ENCODE data around the gene CNTN6.
"Not testable (repeated sequence)": the region's sequence is repeated elsewhere in the genome, so short reads cannot be mapped to it uniquely, and the experiment has no call there.

The CNTN6 gene

DNA sequence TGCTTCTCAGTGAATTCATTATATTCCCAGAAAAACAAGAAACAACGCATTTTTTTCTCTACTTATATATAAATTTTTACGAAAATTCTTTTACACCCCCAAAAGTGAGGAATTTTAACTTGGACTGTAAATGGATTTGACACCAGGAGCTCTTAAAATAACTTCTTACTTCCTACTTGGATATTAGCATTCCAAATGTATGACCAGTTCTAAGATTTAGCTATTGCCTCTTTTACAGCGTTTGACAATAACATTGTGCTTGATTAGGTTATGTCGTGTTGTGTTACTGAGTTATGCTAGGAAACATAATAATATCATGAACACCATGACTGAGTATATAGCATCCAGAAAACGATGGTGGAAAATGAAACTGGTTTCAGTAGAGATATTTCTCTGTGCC, 177.0 kb downstream of the CNTN6 start:
- DNase-seq (ENCODE audit: low read depth, low spot score), result no peak
- no peak overlapping the region for H3K27ac ChIP-seq

DNA sequence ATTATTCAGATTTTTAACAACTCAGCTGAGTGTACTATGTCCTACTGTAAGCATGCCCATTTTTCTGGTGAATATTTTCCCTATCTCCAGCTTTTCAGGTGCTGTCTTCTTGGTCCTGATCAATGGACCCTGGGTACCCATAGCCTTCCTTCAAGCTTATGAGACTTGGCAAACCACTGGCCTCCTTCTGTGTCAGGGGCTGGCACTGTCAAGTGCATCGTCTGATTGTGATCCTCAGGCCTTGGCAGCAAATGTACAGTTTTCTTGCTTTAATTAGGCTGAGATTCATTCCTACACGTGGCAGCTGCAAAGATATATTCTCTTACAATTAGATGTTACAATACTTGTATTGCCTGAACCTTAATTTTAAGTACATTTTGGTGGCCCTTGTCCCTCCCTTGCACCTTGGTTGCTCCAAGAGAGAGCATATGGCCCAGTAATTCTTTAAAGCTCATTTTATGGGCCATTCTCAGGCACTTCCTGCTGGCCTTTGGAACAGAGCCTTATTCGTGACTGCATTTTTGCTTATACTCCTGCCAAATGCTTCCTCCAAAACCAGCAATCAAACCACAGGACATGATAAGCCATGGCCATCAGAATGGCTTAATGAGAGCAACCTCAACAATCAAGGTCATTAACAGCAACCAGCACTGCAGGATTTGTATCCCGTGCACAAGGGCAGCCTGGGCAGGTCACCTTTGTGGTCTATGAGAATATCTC, 179.9 kb downstream of the CNTN6 start:
- DNase-seq (ENCODE audit: low read depth, low spot score), result no peak
- H3K27ac ChIP-seq, result no peak overlapping the region

DNA sequence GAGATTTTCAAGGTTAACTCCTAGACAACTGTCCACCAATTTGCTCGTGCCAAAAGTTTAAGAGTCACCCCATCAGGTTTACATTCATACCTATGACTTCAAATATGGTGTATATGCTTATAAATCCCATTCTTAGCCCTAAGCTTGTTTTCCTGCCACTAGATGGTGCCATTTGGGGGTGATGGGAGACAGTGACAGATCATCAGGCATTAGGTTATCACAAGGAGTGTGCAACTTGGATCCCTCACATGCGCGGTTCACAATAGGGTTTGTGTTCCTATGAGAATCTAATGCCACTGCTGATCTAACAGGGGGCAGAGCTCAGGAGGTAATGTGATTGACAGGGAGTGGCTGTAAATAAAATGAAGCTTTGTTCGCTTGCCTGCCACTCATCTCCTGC, 182.7 kb downstream of the CNTN6 start:
- no peak overlapping the region for H3K27ac ChIP-seq
- no peak for DNase-seq (ENCODE audit: low read depth, low spot score)

DNA sequence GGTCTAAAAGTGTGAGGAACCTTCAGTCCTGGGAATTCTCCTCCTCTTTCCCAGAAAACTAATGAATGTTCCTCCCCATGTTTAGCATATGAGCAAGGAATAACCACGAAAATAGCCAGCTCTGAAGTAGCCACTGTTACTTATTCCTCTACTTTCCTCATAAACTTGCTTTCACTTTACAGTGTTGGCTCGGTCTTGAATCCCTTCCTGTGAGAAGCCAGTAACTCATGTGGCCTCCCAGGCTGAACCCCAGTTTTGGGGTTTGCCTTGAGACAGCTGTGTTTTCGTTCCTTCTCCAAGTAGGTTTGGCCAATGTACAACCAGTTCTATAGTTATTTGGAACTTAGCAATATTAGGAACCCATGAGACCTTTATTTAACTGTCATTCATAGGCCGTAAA, 195.0 kb downstream of the CNTN6 start:
- no peak for DNase-seq (ENCODE audit: low read depth, low spot score)
- H3K27ac ChIP-seq, result no peak overlapping the region

DNA sequence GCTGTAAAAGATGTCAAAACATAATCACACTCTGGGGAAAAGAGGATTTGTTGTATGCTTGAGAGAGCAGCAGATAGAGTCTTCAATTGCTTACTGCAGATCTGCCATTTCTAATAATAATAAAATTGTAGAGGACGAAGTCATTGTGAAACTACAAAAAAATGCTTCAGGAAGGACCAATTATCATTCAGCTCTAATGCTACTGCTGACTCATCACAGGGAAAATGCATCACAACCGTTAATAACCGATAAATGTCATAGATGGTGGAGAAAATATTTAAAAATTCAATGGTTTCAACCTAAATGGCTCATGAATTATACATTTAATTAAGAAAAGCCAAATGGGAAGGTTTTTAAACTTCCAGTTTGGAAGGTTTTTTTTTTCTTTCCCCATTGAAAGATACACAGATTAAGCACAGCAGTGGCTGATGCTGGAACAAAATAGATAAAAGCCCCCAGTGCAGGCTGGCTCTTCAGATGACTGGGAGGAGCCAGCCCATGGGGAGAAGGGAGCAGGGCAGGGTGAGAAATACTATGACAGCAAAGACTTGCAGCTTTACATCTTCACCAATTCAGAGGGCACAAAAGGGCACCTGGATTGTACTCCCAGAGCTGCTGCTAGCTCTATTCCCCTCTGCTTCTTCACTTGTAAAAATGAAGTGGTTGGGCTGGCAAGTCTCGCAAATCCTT, 196.1 kb downstream of the CNTN6 start:
- no peak for DNase-seq (ENCODE audit: low read depth, low spot score)
- no peak overlapping the region for H3K27ac ChIP-seq

DNA sequence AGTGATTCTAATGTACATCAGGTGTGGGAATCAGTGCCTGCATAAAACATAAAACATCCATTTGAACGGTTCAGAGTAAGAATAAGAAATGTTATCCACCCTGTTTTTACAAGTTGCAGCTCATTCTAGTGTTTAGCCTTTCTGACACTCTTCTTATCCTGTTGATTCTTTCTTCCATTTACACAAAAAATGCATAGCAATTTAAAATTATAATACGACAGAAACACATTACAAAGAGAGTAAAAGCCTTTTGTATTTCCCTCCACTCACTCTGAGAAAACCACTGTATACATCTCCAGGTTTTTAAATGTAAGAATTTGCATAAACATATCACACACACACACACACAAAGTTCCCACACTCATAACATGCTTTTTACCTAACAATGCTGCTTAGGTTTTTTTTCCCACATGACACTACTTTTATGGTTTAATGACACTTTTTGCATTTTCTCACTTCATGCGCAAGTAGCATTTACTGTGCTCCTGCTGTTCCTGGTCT, 199.8 kb downstream of the CNTN6 start:
- no peak overlapping the region for H3K27ac ChIP-seq
- DNase-seq (ENCODE audit: low read depth, low spot score), result no peak

DNA sequence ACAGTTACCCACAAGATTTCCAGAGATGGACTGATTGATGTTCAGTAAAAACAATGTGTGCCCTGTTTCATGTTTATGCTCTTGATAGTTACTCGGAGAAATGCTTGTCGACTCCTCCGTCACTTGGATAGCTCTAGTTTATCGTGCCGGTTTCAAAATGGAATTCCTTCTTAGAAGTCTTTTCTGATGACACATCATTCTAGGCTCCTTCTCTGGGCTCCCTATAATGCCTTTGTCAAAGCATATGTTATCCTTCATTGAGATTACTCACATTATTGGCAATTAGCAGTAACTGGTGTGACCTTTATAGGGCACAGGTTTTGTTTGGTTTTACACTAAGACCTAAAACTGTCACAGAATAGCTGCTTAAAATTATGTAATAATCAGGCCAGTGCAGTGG, 201.8 kb downstream of the CNTN6 start:
- DNase-seq (ENCODE audit: low read depth, low spot score), result no peak
- H3K27ac ChIP-seq, result no peak overlapping the region

DNA sequence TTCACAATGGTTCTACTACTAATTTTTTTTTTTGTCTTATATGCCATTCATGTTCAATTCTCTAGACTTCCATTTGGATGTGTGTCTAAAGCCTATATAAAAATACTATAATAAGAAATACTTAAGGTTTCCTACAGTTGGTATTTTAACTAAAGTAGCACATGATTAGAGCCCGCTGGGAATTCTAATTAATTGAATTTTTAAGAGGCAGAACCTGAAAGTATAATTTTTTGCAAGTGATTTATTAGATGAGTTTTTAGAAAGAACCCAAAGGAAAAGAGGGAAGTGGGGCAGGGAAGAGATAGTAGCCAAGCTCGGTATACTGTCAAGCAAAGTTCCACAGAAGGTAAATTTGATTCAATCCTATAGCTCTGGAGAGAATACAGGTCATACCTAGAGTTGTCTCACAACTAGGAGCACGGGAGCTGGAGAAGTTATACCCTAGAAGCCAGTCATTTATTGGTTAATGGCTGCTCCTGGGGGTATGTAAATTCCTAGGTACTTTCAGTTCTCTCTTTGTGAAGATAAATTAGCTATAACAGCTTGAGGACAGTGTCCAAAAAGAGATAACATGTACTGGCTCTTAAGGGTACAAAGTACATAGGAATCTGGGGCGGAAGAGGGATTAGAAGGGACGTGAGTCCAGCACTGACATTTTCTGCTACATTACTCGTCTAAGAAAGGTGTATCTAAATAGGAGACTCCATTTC, 225.6 kb downstream of the CNTN6 start:
- no peak for DNase-seq (ENCODE audit: low read depth, low spot score)
- H3K27ac ChIP-seq, result no peak overlapping the region

DNA sequence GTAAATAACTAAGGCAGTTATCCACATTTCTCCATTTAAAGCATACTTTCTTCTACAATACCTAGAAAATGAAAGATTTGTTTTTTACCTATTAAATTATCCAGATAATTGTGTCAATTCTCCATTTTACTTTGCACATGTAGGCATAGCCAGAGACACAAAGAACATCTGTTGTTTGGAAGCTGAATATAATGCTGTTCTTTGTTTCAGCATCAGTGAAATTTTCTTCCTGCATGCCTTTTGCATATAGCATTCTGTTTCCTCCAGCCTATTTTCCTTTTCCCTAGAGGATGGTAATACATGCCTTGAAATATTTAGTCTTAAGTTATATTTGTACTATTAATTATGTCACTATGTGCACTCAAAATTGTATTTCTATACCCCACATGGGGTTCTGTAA, 233.7 kb downstream of the CNTN6 start:
- no peak overlapping the region for H3K27ac ChIP-seq
- DNase-seq (ENCODE audit: low read depth, low spot score), result no peak

DNA sequence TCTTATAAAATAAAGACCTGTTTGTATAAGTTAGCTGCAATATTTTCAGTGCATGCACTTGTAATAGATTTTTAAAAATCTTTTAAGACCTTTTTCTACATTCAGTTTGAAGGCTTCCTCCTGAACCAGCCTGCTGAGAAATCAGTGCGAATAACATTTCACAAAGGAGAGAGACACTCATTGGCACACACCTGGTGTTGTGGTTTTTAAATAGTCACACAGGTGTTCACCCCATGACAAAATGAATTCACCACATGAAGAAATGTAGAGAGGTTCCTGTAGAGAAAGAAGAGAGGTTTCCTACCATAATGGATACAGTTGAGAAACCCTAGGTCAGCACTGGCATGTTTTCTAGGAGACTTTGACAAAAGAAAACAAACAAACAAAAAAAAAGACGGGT, 237.3 kb downstream of the CNTN6 start:
- DNase-seq (ENCODE audit: low read depth, low spot score), result no peak
- H3K27ac ChIP-seq, result no peak overlapping the region

DNA sequence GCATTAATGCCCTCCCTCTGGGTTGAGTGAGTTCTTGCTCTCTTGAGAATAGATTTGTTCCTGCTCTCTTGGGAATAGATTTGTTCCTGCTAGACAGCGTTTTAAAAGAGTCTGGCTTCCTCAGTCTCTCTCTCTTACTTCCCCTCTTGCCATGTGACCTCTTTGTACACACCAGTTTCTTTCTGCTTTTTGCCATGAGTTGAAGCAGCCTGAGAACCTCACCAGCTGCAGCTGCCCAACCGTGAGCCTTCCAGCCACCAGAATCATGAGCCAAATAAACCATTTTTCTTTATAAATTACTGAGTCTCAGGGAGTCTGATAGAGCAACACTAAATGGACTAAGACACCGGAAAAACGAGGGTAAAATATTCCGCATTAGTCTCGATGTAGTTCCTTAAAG, 253.6 kb downstream of the CNTN6 start:
- no peak overlapping the region for H3K27ac ChIP-seq
- DNase-seq (ENCODE audit: low read depth, low spot score), result no peak

DNA sequence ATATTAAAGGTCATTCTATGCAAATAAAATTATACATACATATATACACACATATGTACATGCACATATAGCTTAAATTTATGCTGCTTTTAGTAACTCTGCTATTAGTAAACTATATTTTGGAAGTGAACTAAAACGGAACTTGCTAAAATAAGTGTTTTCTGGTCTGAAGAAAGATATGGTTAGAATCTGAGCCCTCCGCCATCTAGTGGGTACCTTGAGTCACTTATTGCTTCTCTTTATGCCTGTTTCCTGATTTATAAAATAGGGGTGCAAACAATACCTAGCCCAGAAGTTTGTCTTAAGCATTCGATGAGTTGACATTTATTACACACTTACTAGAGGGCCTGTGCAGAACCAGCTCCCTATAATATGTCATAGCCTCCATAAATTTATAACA, 255.7 kb downstream of the CNTN6 start:
- no peak overlapping the region for H3K27ac ChIP-seq
- no peak for DNase-seq (ENCODE audit: low read depth, low spot score)

DNA sequence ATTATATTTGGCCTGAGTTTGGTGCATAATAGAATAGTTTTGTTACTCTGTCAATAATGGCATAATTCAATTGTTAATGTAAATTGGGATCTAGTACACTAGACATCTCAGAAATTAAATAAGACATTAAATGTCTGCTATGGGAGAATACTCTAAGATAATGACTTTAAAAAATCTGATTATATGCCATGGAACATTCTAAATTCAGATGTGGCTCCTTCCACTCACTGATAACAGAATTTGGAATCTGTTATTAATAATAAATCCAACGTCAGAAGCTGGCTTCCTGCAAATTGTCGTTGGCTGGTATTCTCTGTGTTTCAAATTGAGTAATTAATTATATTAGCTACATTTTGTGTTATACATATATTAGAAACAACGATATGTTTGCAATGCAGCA, 258.1 kb downstream of the CNTN6 start:
- no peak for DNase-seq (ENCODE audit: low read depth, low spot score)
- H3K27ac ChIP-seq, result no peak overlapping the region

DNA sequence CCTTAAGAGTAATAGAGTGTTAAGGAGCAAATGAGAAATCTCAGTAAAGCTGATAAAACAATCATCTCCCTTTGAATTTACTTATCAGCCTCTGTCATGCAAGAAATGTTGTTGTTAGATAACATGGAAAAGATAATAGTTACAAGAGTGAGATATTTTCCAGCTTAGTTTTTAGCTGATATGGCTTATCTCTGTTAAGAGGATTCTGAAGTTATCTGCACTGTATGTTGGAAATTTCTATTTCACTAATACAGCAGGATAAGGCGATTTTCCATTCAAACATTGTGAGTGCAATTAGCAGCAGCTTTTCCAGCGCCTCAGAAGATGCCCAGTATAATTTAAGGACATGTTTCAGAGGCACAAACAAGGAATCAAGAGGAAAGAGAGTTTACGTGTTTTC, 262.9 kb downstream of the CNTN6 start:
- no peak for DNase-seq (ENCODE audit: low read depth, low spot score)

DNA sequence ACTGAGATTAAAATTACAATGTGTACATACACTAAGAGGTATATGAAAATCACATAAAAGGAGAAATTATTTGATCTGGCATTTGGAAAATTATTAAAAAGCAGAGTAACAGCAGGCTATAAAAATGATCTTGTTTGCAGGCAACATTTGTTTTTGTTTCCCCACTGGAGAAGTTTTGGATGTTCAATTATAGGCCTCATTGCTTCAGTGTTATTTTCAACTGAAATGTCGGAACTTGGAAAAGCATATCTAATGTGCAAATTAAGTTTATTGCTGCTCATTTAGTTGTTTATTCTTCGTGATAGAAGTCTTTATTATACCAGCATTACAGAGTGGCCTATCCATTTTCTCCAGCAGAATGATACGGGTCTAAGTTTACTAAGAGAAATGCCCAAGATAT, 263.3 kb downstream of the CNTN6 start:
- no peak overlapping the region for H3K27ac ChIP-seq
- DNase-seq (ENCODE audit: low read depth, low spot score), result no peak

More for the DNA sequence above, 262.9 kb downstream of the CNTN6 start:
- no peak overlapping the region for H3K27ac ChIP-seq

DNA sequence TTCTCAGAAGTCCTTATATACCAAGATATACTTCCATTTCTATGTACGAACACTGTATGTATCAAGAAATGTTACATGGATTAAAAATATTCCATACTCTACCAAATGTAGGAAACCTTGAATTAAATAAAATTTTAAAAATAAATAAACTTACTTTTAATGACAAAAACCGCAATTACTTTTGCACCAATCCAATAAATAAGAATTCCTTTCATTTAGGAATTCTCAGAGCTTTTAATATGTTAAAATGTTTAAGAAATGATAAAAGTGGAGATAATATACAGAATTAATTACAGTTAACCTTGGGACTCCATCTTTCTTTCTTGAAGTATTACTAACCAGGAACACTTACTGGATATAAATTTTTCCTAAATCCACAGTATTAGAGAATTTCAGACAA, 272.7 kb downstream of the CNTN6 start:
- no peak overlapping the region for H3K27ac ChIP-seq
- no peak for DNase-seq (ENCODE audit: low read depth, low spot score)

DNA sequence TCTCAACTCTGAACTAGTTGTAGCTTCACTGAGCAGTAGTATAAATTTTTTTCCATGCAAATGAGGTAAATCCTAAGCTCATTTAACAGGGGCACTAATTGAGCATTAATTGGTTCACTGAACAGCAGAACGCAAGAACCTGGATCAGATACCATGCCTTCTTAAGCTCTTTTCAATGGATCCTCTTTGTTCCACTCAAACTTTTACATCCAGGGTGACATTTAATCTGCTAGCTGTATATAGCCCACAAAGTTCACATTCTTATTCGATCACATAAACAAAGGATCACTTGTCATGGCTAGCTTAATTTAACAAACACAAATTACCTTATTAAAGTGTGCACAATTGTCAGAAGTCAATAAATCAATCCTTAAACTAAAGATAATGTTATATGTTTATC, 281.6 kb downstream of the CNTN6 start:
- no peak for DNase-seq (ENCODE audit: low read depth, low spot score)
- no peak overlapping the region for H3K27ac ChIP-seq

DNA sequence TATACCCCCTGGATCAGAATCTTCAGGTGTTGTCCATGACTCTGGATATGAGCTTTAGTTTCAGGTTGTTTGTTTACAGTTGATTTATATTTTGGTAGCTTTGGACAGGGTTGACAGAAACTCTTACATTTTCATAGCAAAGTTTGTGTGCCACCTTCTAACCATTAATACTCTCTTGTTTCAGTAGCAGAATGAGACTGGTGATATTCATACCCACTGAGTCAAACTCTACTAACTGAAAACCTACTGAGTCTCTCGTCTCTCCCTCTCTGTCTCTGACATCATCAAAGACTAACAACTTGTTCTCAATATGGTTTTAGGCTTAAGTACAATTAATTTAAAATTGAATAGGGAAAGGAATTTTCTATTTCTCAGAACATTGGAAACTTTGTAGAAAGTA, 282.3 kb downstream of the CNTN6 start:
- no peak overlapping the region for H3K27ac ChIP-seq
- DNase-seq (ENCODE audit: low read depth, low spot score), result no peak

DNA sequence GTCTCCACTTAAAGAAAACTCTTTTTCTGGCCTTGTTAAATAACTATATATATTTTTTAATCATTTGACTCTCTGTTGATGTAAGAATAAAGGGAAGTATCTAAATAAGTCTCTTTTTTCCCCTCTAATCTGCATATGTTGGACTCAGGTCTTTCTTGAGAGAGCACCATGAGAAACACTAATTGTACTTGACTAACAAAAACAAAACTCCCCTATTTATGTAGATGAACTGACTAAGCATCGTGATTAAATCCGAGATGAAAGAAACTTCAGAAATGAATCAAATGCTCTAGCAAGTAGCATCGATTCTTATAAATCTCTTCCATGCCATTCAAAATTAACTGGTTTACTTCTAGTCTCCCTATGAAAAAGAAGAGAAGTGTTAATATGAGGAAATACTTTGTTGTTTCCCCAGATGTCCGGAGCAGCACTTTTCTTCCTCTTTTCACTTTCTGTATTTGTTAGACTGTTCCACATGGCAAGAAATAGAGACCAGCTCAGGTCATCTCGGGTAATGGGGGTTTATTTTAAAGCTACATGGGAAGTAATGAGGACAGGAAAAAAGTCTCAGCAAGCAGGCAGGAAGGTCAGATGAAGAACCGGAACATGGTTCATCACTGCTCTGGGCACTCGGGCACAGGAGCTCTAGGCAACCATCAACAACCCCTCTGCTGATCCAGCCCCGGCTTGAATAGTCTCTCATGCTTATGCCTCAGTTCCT, 288.3 kb downstream of the CNTN6 start:
- H3K27ac ChIP-seq, result no peak overlapping the region
- no peak for DNase-seq (ENCODE audit: low read depth, low spot score)

DNA sequence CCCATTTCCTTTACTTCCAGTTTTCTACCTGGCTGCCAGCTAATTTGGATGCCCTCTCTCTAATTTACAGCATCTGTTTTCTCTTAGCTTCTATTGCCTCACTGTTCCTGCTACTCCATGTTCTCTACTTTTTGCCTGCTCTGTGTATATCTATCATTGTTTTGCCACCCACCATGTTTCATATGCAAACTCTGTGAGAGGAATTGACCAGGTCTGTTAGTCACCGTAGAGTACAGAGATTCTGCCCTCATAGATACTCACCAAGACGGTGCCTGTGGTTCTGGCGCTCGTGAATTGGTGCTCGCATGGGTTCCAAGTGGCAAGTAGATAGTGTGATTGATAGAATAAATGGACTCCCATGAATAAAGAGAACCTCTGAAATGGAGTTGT, 288.8 kb downstream of the CNTN6 start:
- no peak for DNase-seq (ENCODE audit: low read depth, low spot score)

DNA sequence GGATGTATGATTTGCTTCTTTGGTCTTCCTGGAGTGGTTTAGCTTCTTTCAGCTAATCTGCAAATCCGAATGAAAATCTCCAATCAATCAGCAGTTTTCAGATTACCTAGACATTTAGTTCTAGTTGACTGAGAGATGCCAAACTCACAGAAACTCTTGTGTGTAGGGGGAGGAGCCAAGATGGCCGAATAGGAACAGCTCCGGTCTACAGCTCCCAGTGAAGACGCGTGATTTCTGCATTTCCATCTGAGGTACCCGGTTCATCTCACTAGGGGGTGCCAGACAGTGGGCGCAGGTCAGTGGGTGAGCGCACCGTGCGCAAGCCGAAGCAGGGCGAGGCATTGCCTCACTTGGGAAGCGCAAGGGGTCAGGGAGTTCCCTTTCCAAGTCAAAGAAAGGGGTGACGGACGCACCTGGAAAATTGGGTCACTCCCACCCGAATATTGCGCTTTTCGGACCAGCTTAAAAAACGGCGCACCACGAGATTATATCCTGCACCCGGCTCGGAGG, 294.6 kb downstream of the CNTN6 start:
- DNase-seq (ENCODE audit: low read depth, low spot score); H3K27ac ChIP-seq: not testable (repeated sequence)

More for the DNA sequence above, 288.8 kb downstream of the CNTN6 start:
- H3K27ac ChIP-seq, result no peak overlapping the region

Measured in epithelial cell of prostate (primary cell).